ENCODE data around the gene RGS2. TPM values are rescaled to one million over a fixed set of nuclear protein-coding genes. Genes with fewer than 3 reads are reported as not detected.

RGS2 gene
- total and polyA plus RNA-seq, 9 of the 15 experiments (the other 6 are each of a cell fraction or from before 2014, with no cell fraction given): 2.5 to 5.4 (median 3.8) TPM

- TF ChIP-seq CHD7 (IDR thresholded peaks at IDR 0.05; ENCODE audit: low read depth, low read length): no peak
- no peak for TF ChIP-seq PBX2 (CRISPR knock-in tag; IDR thresholded peaks at IDR 0.05; ENCODE audit: low read depth)
- no peak for TF ChIP-seq PBX2 (tag; conservative IDR thresholded peaks at IDR 0.05; ENCODE audit: low read depth)
- TF ChIP-seq CAMTA2 (CRISPR knock-in tag; conservative IDR thresholded peaks at IDR 0.05): no peak
- TF ChIP-seq ZNF280B (CRISPR knock-in tag; IDR thresholded peaks at IDR 0.05): no peak
- no peak for TF ChIP-seq GATAD2A (IDR thresholded peaks at IDR 0.05)
- no peak for TF ChIP-seq CEBPB (tag; IDR thresholded peaks at IDR 0.05)
- no peak for TF ChIP-seq MAFF (IDR thresholded peaks at IDR 0.05; ENCODE audit: low read length)
Measured at GRCh38 chr1:192852001-192852947, 43.4 kb downstream of the RGS2 start (continued).
